Measurements from ENCODE around the gene MAP1LC3A.

GRCh38 chr20:34529742-34530141 lies 28.8 kb upstream of the MAP1LC3A start:
- TF ChIP-seq CTCF (IDR thresholded peaks at IDR 0.05; ENCODE audit: insufficient read depth, low read length, poor library complexity, severe bottlenecking): no peak
- no peak for TF ChIP-seq EZH2phosphoT487 (conservative IDR thresholded peaks at IDR 0.05; ENCODE audit: low read length)

Measured in SU-DHL-6 (cell line).